NB4 (cell line): ENCODE measurements around the gene STK36.

ENCODE experiments used
- MYC ChIP-seq: IDR thresholded peaks from 2 replicates; pipeline ENCODE4 v1.6.1; 2011; ENCODE audit warnings: low read depth, low read length
- POLR2A ChIP-seq: IDR thresholded peaks from 2 replicates; pipeline ENCODE4 v1.6.1; 2011; ENCODE audit warnings: mild to moderate bottlenecking; ENCODE audit not compliant: insufficient read length; ENCODE audit errors: extremely low read depth
- TF ChIP-seq, protein P1 (sequence below): IDR thresholded peaks from one replicate; pipeline ENCODE4 v1.5.1; 2012; ENCODE audit warnings: low read depth, low read length

DNA sequence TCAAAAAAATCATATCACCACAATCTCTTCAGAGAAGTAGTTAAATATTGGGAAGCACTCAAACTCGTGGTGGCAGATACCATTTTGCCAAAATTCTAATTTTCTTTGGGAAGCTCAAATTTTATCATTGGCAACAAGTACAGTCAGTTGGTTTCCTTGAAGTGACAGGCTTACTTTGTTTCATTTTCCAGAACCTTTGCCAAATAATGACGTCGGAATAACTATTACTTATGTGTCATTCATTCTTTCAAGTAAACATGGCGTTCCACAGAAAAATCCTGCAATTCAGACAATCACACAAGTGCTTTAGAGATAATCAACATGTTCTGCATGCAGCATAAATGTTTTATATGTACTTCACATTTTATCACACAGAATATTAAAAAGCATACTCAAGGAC lies 44.2 kb downstream of the STK36 start:
- TF ChIP-seq, protein P1, sequence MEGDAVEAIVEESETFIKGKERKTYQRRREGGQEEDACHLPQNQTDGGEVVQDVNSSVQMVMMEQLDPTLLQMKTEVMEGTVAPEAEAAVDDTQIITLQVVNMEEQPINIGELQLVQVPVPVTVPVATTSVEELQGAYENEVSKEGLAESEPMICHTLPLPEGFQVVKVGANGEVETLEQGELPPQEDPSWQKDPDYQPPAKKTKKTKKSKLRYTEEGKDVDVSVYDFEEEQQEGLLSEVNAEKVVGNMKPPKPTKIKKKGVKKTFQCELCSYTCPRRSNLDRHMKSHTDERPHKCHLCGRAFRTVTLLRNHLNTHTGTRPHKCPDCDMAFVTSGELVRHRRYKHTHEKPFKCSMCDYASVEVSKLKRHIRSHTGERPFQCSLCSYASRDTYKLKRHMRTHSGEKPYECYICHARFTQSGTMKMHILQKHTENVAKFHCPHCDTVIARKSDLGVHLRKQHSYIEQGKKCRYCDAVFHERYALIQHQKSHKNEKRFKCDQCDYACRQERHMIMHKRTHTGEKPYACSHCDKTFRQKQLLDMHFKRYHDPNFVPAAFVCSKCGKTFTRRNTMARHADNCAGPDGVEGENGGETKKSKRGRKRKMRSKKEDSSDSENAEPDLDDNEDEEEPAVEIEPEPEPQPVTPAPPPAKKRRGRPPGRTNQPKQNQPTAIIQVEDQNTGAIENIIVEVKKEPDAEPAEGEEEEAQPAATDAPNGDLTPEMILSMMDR = no peak
- TF ChIP-seq POLR2A (no peak), MYC (no peak)
